Uterus (tissue), 2 donors: ENCODE data around the gene EXOC3L2.

Source experiments
- POLR2A ChIP-seq, 2 donors: fragments of 450-650 bp; IDR thresholded peaks; one replicate each; pipeline ENCODE4 v1.6.1; 2016; ENCODE audit warnings: antibody characterized with exemption in 2 of 2, mild to moderate bottlenecking in 1 of 2, moderate library complexity in 1 of 2
- TF ChIP-seq, protein P1 (sequence below), 4 experiments: fragments of 200-600 bp in 2 of 4; fragments of 450-650 bp in 2 of 4; sonication (generic) in 2 of 4; IDR thresholded peaks; one replicate each; pipeline ENCODE4 v1.5.1; 2016 to 2019; ENCODE audit warnings: antibody characterized with exemption in 4 of 4, mild to moderate bottlenecking in 2 of 4, moderate library complexity in 1 of 4

GRCh38 chr19:45279587-45280192 is 34.5 kb upstream of the EXOC3L2 start:
- TF ChIP-seq, protein P1, sequence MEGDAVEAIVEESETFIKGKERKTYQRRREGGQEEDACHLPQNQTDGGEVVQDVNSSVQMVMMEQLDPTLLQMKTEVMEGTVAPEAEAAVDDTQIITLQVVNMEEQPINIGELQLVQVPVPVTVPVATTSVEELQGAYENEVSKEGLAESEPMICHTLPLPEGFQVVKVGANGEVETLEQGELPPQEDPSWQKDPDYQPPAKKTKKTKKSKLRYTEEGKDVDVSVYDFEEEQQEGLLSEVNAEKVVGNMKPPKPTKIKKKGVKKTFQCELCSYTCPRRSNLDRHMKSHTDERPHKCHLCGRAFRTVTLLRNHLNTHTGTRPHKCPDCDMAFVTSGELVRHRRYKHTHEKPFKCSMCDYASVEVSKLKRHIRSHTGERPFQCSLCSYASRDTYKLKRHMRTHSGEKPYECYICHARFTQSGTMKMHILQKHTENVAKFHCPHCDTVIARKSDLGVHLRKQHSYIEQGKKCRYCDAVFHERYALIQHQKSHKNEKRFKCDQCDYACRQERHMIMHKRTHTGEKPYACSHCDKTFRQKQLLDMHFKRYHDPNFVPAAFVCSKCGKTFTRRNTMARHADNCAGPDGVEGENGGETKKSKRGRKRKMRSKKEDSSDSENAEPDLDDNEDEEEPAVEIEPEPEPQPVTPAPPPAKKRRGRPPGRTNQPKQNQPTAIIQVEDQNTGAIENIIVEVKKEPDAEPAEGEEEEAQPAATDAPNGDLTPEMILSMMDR (IDR thresholded peaks at IDR 0.05) = no peak
- TF ChIP-seq POLR2A (IDR thresholded peaks at IDR 0.05) = no peak
